ENCODE results near the gene PSMA5.

- TF ChIP-seq CTCF (conservative IDR thresholded peaks at IDR 0.05), result no peak
- no peak for TF ChIP-seq ZFX (IDR thresholded peaks at IDR 0.05)
Measured at GRCh38 chr1:109350182-109350581, 76.1 kb downstream of the PSMA5 start.
